Mononuclear cell (primary cell): ENCODE data around the gene CHST11. TPM values are rescaled to one million over a fixed set of nuclear protein-coding genes. Genes with fewer than 3 reads are reported as not detected.

Experiments
- H3K27me3 ChIP-seq: 2 replicates; pipeline ENCODE4 v1.6.0; 2011; ENCODE audit warnings: low read length, control low read depth; ENCODE audit not compliant: insufficient read depth
- H3K4me1 ChIP-seq: 2 replicates; pipeline ENCODE4 v1.5.1; 2011; ENCODE audit warnings: mild to moderate bottlenecking, low read length, control low read depth; ENCODE audit not compliant: insufficient read depth
- H3K4me3 ChIP-seq: 2 replicates; pipeline ENCODE4 v1.5.1; 2011; ENCODE audit warnings: mild to moderate bottlenecking, low read length, moderate library complexity
- H3K9me3 ChIP-seq: 2 replicates; pipeline ENCODE4 v1.5.1; 2011; ENCODE audit warnings: low read depth, mild to moderate bottlenecking, control low read depth, low read length
- total RNA-seq: library from RNA; depleted of rRNA; stranded (reverse); fragments of >200 nt; gene quantifications from one replicate; pipeline ENCODE4 v1.2.3, GENCODE V29; 2012

Gene CHST11
- total RNA-seq, 1 donor = 83.7 TPM

GRCh38 chr12:104712968-104713367, 256.2 kb downstream of the CHST11 start:
- no peak overlapping the region for H3K4me3 ChIP-seq
- no peaks in the 10 kb centered on the region for H3K9me3 ChIP-seq
- H3K4me1 ChIP-seq = peaks cover 6% of the 10 kb centered on the region
- H3K27me3 ChIP-seq = no peaks in the 10 kb centered on the region

GRCh38 chr12:104713444-104713843, 256.7 kb downstream of the CHST11 start:
- peaks cover 6% of the 10 kb centered on the region for H3K4me1 ChIP-seq
- no peak overlapping the region for H3K4me3 ChIP-seq
- H3K9me3 ChIP-seq = no peaks in the 10 kb centered on the region
- no peaks in the 10 kb centered on the region for H3K27me3 ChIP-seq

- Histone ChIP-seq H3K9me3 (no peaks in the 10 kb centered on the region), H3K4me3 (no peak overlapping the region), H3K27me3 (no peaks in the 10 kb centered on the region), H3K4me1 (peaks cover 8% of the 10 kb centered on the region)
Observed at GRCh38 chr12:104714369-104714768, 257.6 kb downstream of the CHST11 start.

GRCh38 chr12:104716172-104716571, 259.4 kb downstream of the CHST11 start:
- no peak overlapping the region for H3K4me3 ChIP-seq
- H3K4me1 ChIP-seq = peaks cover 19% of the 10 kb centered on the region
- H3K9me3 ChIP-seq = no peaks in the 10 kb centered on the region
- H3K27me3 ChIP-seq = no peaks in the 10 kb centered on the region

- Histone ChIP-seq H3K4me3 (no peak overlapping the region), H3K4me1 (peaks cover 41% of the 10 kb centered on the region), H3K9me3 (no peaks in the 10 kb centered on the region), H3K27me3 (no peaks in the 10 kb centered on the region)
Observed at GRCh38 chr12:104718304-104718929, 261.7 kb downstream of the CHST11 start.

GRCh38 chr12:104719700-104720338, 263.1 kb downstream of the CHST11 start:
- no peaks in the 10 kb centered on the region for H3K27me3 ChIP-seq
- H3K4me1 ChIP-seq = peaks cover 42% of the 10 kb centered on the region
- H3K4me3 ChIP-seq = peak overlapping the region; percentile 38
- no peaks in the 10 kb centered on the region for H3K9me3 ChIP-seq

- Histone ChIP-seq H3K4me3 (peak overlapping the region; percentile 38), H3K4me1 (peaks cover 42% of the 10 kb centered on the region), H3K9me3 (no peaks in the 10 kb centered on the region), H3K27me3 (no peaks in the 10 kb centered on the region)
Observed at GRCh38 chr12:104720339-104721038, 263.7 kb downstream of the CHST11 start.

GRCh38 chr12:104721039-104721405, 264.3 kb downstream of the CHST11 start:
- H3K4me1 ChIP-seq = peaks cover 42% of the 10 kb centered on the region
- no peaks in the 10 kb centered on the region for H3K9me3 ChIP-seq

GRCh38 chr12:104721936-104722335, 265.2 kb downstream of the CHST11 start:
- Histone ChIP-seq H3K4me3 (no peak overlapping the region), H3K9me3 (no peaks in the 10 kb centered on the region), H3K4me1 (peaks cover 44% of the 10 kb centered on the region), H3K27me3 (no peaks in the 10 kb centered on the region)

More at GRCh38 chr12:104721039-104721405, 264.3 kb downstream of the CHST11 start:
- Histone ChIP-seq H3K27me3 (no peaks in the 10 kb centered on the region), H3K4me3 (peak overlapping the region; percentile 38)

GRCh38 chr12:104722601-104723534, 266.1 kb downstream of the CHST11 start:
- Histone ChIP-seq H3K27me3 (no peaks in the 10 kb centered on the region), H3K9me3 (no peaks in the 10 kb centered on the region), H3K4me1 (peaks cover 54% of the 10 kb centered on the region), H3K4me3 (no peak overlapping the region)

- Histone ChIP-seq H3K4me1 (peaks cover 64% of the 10 kb centered on the region), H3K9me3 (no peaks in the 10 kb centered on the region), H3K27me3 (no peaks in the 10 kb centered on the region), H3K4me3 (no peak overlapping the region)
Observed at GRCh38 chr12:104723895-104724294, 267.1 kb downstream of the CHST11 start.

- H3K27me3 ChIP-seq = no peaks in the 10 kb centered on the region
- H3K9me3 ChIP-seq = no peaks in the 10 kb centered on the region
- peaks cover 62% of the 10 kb centered on the region for H3K4me1 ChIP-seq
- H3K4me3 ChIP-seq = no peak overlapping the region
Observed at GRCh38 chr12:104724992-104725585, 268.3 kb downstream of the CHST11 start.

GRCh38 chr12:104725610-104726009, 268.9 kb downstream of the CHST11 start:
- Histone ChIP-seq H3K27me3 (no peaks in the 10 kb centered on the region), H3K9me3 (no peaks in the 10 kb centered on the region), H3K4me3 (no peak overlapping the region), H3K4me1 (peaks cover 58% of the 10 kb centered on the region)

GRCh38 chr12:104727726-104728465, 271.1 kb downstream of the CHST11 start:
- Histone ChIP-seq H3K9me3 (no peaks in the 10 kb centered on the region), H3K4me3 (no peak overlapping the region), H3K4me1 (peaks cover 40% of the 10 kb centered on the region), H3K27me3 (no peaks in the 10 kb centered on the region)
